Measurements from ENCODE around the gene ICE1. TPM values are rescaled to one million over a fixed set of nuclear protein-coding genes. Genes with fewer than 3 reads are reported as not detected.

The ICE1 gene
- polyA plus RNA-seq, 1 donor (not counting 4 experiments of a cell fraction or from before 2014, with no cell fraction given), result 18.4 TPM

- Histone ChIP-seq H3K27me3 (ENCODE audit: control insufficient read depth, extremely low read depth, insufficient read depth, low read length) (no peaks in the 10 kb centered on the region), H3K4me1 (ENCODE audit: control insufficient read depth, extremely low read depth, insufficient read depth, low read length) (no peaks in the 10 kb centered on the region), H3K79me2 (ENCODE audit: control insufficient read depth, insufficient read depth, low read length) (no peaks in the 10 kb centered on the region), H4K20me1 (ENCODE audit: control insufficient read depth, extremely low read depth, insufficient read depth, low read length) (no peaks in the 10 kb centered on the region), H3K4me3 (ENCODE audit: control insufficient read depth in 2 of 3, extremely low read depth in 1 of 3, insufficient read depth in 2 of 3, low read depth in 1 of 3, low read length in 3 of 3) (no peak overlapping the region), H3K36me3 (ENCODE audit: control insufficient read depth in 2 of 2, extremely low read depth in 1 of 2, insufficient read depth in 2 of 2, low read length in 2 of 2) (peaks cover 3 to 10% of the 10 kb centered on the region in 2 experiments), H2AFZ (ENCODE audit: control insufficient read depth, low read length) (no peak overlapping the region), H3K9me1 (ENCODE audit: control insufficient read depth, extremely low read depth, insufficient read depth, low read length) (no peaks in the 10 kb centered on the region), H3K4me2 (ENCODE audit: control insufficient read depth, extremely low read depth, insufficient read depth, low read depth, low read length) (no peak overlapping the region), H3K9ac (ENCODE audit: control insufficient read depth, extremely low read depth, insufficient read depth, low read length) (no peak overlapping the region), H3K9me3 (ENCODE audit: control insufficient read depth, low read depth, low read length) (no peaks in the 10 kb centered on the region), H3K27ac (ENCODE audit: control insufficient read depth, insufficient read depth, low read length) (no peak overlapping the region)
- dilution Hi-C loops (cut with MboI; ENCODE audit: extremely low pct_ligation_motif_present, low sequenced_read_pairs), result no loop called here
- DNase-seq (ENCODE audit: low read depth, low spot score) (no peak), FAIRE-seq (no peak)
- TF ChIP-seq, protein P1, sequence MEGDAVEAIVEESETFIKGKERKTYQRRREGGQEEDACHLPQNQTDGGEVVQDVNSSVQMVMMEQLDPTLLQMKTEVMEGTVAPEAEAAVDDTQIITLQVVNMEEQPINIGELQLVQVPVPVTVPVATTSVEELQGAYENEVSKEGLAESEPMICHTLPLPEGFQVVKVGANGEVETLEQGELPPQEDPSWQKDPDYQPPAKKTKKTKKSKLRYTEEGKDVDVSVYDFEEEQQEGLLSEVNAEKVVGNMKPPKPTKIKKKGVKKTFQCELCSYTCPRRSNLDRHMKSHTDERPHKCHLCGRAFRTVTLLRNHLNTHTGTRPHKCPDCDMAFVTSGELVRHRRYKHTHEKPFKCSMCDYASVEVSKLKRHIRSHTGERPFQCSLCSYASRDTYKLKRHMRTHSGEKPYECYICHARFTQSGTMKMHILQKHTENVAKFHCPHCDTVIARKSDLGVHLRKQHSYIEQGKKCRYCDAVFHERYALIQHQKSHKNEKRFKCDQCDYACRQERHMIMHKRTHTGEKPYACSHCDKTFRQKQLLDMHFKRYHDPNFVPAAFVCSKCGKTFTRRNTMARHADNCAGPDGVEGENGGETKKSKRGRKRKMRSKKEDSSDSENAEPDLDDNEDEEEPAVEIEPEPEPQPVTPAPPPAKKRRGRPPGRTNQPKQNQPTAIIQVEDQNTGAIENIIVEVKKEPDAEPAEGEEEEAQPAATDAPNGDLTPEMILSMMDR (optimal IDR thresholded peaks at IDR 0.05 in 1 of 3, IDR thresholded peaks at IDR 0.05 in 1 of 3, conservative IDR thresholded peaks at IDR 0.05 in 1 of 3; ENCODE audit: extremely low read depth in 1 of 3, insufficient read depth in 2 of 3, low read length in 3 of 3), result no peak
- TF ChIP-seq EZH2 (IDR thresholded peaks at IDR 0.05; ENCODE audit: low read length), result no peak
Measured at GRCh38 chr5:5454391-5454790, 31.9 kb downstream of the ICE1 start.

- Histone ChIP-seq H3K4me1 (ENCODE audit: control insufficient read depth, extremely low read depth, insufficient read depth, low read length) (no peaks in the 10 kb centered on the region), H2AFZ (ENCODE audit: control insufficient read depth, low read length) (no peak overlapping the region), H3K27ac (ENCODE audit: control insufficient read depth, insufficient read depth, low read length) (no peak overlapping the region), H3K36me3 (ENCODE audit: control insufficient read depth in 2 of 2, extremely low read depth in 1 of 2, insufficient read depth in 2 of 2, low read length in 2 of 2) (peaks cover 10 to 13% of the 10 kb centered on the region in 2 experiments), H3K4me2 (ENCODE audit: control insufficient read depth, extremely low read depth, insufficient read depth, low read depth, low read length) (no peak overlapping the region), H3K9me3 (ENCODE audit: control insufficient read depth, low read depth, low read length) (no peaks in the 10 kb centered on the region), H3K4me3 (ENCODE audit: control insufficient read depth in 2 of 3, extremely low read depth in 1 of 3, insufficient read depth in 2 of 3, low read depth in 1 of 3, low read length in 3 of 3) (no peak overlapping the region), H3K9ac (ENCODE audit: control insufficient read depth, extremely low read depth, insufficient read depth, low read length) (no peak overlapping the region), H3K79me2 (ENCODE audit: control insufficient read depth, insufficient read depth, low read length) (no peaks in the 10 kb centered on the region), H3K27me3 (ENCODE audit: control insufficient read depth, extremely low read depth, insufficient read depth, low read length) (no peaks in the 10 kb centered on the region), H3K9me1 (ENCODE audit: control insufficient read depth, extremely low read depth, insufficient read depth, low read length) (no peaks in the 10 kb centered on the region), H4K20me1 (ENCODE audit: control insufficient read depth, extremely low read depth, insufficient read depth, low read length) (no peaks in the 10 kb centered on the region)
- DNase-seq (ENCODE audit: low read depth, low spot score), result no peak
- no peak for FAIRE-seq
- dilution Hi-C loops (cut with MboI; ENCODE audit: extremely low pct_ligation_motif_present, low sequenced_read_pairs), result no loop called here
- TF ChIP-seq, protein P1 (optimal IDR thresholded peaks at IDR 0.05 in 1 of 3, IDR thresholded peaks at IDR 0.05 in 1 of 3, conservative IDR thresholded peaks at IDR 0.05 in 1 of 3; ENCODE audit: extremely low read depth in 1 of 3, insufficient read depth in 2 of 3, low read length in 3 of 3), result no peak
- no peak for TF ChIP-seq EZH2 (IDR thresholded peaks at IDR 0.05; ENCODE audit: low read length)
Measured at GRCh38 chr5:5456858-5457257, 34.4 kb downstream of the ICE1 start.
